Endothelial cell (in vitro differentiated cells): ENCODE results near the gene NMNAT3. TPM values are rescaled to one million over a fixed set of nuclear protein-coding genes. Genes with fewer than 3 reads are reported as not detected.

Experiments used
- DNase-seq: peaks from one replicate; pipeline ENCODE4 v3.0.0; 2021; ENCODE audit warnings: low spot score
- H3K27ac Mint-ChIP-seq: one replicate; pipeline ENCODE4 v1.8.0; 2021; ENCODE audit warnings: mixed read lengths, inconsistent platforms; ENCODE audit not compliant: unreplicated experiment
- H3K27me3 Mint-ChIP-seq: one replicate; pipeline ENCODE4 v1.8.0; 2021; ENCODE audit warnings: mild to moderate bottlenecking, moderate library complexity, mixed read lengths, inconsistent platforms; ENCODE audit not compliant: unreplicated experiment
- H3K36me3 Mint-ChIP-seq: one replicate; pipeline ENCODE4 v1.8.0; 2021; ENCODE audit warnings: mild to moderate bottlenecking, low read depth, mixed read lengths, inconsistent platforms; ENCODE audit not compliant: unreplicated experiment
- H3K4me1 Mint-ChIP-seq: one replicate; pipeline ENCODE4 v1.8.0; 2021; ENCODE audit warnings: mild to moderate bottlenecking, mixed read lengths, inconsistent platforms; ENCODE audit not compliant: unreplicated experiment
- H3K4me3 Mint-ChIP-seq: one replicate; pipeline ENCODE4 v1.8.0; 2021; ENCODE audit warnings: mild to moderate bottlenecking, mixed read lengths, inconsistent platforms; ENCODE audit not compliant: unreplicated experiment
- H3K9me3 Mint-ChIP-seq: one replicate; pipeline ENCODE4 v1.8.0; 2021; ENCODE audit warnings: mixed read lengths, inconsistent platforms; ENCODE audit not compliant: unreplicated experiment
- total RNA-seq: library from RNA; stranded (reverse); fragmentation: NEBNext Ultra II Directional; extraction: Animal tissue kit (Norgen Biotek cat#: 25700); gene quantifications from one replicate; pipeline ENCODE4 v1.2.1, GENCODE V29; 2021; ENCODE audit not compliant: unreplicated experiment
- TF ChIP-seq, protein P1 (sequence below): fragments of 200-600 bp; sonication (generic); IDR thresholded peaks from one replicate; pipeline ENCODE4 v1.5.0; 2021; ENCODE audit warnings: antibody characterized with exemption; ENCODE audit not compliant: unreplicated experiment

The NMNAT3 gene
- total RNA-seq, 1 donor from 2014 or later = 0.62 TPM

DNA sequence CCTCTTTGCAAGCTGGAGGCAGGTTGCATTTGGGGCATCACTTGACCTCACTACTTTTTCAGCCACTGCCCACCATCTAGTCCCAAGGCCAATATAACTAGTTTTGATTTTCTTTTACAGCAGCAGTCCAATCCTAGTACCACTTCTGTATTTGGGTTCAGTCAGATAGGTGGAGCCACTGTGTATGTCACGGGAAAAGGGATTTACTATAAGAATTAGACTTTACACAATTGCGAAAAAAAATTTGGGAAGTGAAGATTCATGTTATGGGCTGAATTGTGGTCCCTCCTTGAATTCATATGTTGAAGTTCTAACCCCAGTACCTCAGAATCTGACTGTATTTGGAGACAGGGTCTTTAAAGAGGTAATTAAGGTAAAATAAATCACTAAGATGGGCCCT, 37.4 kb upstream of the NMNAT3 start:
- H3K27ac Mint-ChIP-seq = no peak overlapping the region
- H3K27me3 Mint-ChIP-seq = peaks cover 1% of the 10 kb centered on the region
- no peaks in the 10 kb centered on the region for H3K36me3 Mint-ChIP-seq
- no peak overlapping the region for H3K4me3 Mint-ChIP-seq
- no peaks in the 10 kb centered on the region for H3K9me3 Mint-ChIP-seq
- no peak for DNase-seq
- H3K4me1 Mint-ChIP-seq = no peaks in the 10 kb centered on the region
- TF ChIP-seq, protein P1, sequence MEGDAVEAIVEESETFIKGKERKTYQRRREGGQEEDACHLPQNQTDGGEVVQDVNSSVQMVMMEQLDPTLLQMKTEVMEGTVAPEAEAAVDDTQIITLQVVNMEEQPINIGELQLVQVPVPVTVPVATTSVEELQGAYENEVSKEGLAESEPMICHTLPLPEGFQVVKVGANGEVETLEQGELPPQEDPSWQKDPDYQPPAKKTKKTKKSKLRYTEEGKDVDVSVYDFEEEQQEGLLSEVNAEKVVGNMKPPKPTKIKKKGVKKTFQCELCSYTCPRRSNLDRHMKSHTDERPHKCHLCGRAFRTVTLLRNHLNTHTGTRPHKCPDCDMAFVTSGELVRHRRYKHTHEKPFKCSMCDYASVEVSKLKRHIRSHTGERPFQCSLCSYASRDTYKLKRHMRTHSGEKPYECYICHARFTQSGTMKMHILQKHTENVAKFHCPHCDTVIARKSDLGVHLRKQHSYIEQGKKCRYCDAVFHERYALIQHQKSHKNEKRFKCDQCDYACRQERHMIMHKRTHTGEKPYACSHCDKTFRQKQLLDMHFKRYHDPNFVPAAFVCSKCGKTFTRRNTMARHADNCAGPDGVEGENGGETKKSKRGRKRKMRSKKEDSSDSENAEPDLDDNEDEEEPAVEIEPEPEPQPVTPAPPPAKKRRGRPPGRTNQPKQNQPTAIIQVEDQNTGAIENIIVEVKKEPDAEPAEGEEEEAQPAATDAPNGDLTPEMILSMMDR = no peak

DNA sequence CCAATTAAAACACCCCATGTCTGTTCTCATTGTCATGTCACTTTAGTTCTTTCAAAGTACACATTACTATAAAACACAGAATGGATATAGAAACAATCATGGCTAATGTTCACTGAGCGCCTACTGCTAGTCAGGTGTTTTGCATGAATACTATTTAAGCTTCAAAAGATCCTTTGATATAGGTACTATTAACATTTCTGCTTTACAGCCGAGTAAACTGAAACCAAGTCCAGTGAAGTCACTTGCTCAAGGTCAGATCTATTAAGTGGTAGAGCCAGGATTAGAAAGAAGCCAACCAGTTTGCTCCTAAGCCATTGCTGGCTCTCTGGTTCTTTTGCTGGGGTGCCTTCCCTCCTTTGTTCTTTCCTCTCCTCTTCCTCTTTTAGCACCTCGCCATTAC, 32.4 kb upstream of the NMNAT3 start:
- H3K36me3 Mint-ChIP-seq = no peaks in the 10 kb centered on the region
- no peaks in the 10 kb centered on the region for H3K9me3 Mint-ChIP-seq

DNA sequence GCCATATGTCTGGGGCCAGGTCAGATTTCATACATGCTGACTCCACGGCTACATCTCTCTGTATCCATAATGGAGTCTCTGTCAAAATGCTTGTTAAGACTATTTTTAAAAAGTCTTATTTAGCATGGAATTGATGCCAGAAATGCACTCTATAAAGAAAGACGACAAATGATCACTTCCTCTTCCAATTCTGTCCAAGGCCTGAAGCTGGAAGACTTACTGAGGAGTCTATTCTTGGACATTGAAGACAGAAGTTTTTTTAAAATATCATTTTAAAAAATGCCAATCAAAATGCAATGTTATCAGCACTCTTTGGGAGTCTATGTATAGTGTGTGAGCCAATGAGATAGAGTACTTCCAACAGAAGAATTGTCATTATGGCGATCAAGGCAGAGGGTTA, 27.9 kb upstream of the NMNAT3 start:
- Mint-ChIP-seq H3K36me3 (no peaks in the 10 kb centered on the region), H3K27ac (no peak overlapping the region), H3K9me3 (no peaks in the 10 kb centered on the region), H3K4me1 (no peaks in the 10 kb centered on the region), H3K27me3 (peaks cover 2% of the 10 kb centered on the region), H3K4me3 (no peak overlapping the region)
- no peak for DNase-seq
- TF ChIP-seq, protein P1 = no peak

More for the DNA sequence above, 32.4 kb upstream of the NMNAT3 start:
- no peaks in the 10 kb centered on the region for H3K4me1 Mint-ChIP-seq
- no peak overlapping the region for H3K27ac Mint-ChIP-seq
- no peak for DNase-seq
- TF ChIP-seq, protein P1 = no peak
- no peak overlapping the region for H3K4me3 Mint-ChIP-seq
- peaks cover 3% of the 10 kb centered on the region for H3K27me3 Mint-ChIP-seq

DNA sequence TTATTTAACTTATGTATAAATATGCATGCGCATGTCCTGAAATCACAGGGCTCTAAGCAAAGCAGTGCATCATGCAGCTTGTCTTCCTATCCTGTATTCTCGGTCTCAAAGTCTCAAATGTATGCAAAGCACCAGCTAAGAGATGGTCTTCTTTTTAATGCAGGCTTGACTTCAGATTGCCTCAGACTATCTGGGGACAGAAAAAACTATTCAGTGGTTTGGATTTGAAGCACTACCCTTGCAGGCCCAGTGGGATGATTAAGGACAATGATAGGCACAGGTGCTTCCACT, 18.5 kb upstream of the NMNAT3 start:
- Mint-ChIP-seq H3K4me3 (no peak overlapping the region), H3K36me3 (no peaks in the 10 kb centered on the region), H3K9me3 (no peaks in the 10 kb centered on the region), H3K27ac (no peak overlapping the region), H3K4me1 (no peaks in the 10 kb centered on the region), H3K27me3 (no peaks in the 10 kb centered on the region)
- TF ChIP-seq, protein P1 = no peak
- DNase-seq = no peak

DNA sequence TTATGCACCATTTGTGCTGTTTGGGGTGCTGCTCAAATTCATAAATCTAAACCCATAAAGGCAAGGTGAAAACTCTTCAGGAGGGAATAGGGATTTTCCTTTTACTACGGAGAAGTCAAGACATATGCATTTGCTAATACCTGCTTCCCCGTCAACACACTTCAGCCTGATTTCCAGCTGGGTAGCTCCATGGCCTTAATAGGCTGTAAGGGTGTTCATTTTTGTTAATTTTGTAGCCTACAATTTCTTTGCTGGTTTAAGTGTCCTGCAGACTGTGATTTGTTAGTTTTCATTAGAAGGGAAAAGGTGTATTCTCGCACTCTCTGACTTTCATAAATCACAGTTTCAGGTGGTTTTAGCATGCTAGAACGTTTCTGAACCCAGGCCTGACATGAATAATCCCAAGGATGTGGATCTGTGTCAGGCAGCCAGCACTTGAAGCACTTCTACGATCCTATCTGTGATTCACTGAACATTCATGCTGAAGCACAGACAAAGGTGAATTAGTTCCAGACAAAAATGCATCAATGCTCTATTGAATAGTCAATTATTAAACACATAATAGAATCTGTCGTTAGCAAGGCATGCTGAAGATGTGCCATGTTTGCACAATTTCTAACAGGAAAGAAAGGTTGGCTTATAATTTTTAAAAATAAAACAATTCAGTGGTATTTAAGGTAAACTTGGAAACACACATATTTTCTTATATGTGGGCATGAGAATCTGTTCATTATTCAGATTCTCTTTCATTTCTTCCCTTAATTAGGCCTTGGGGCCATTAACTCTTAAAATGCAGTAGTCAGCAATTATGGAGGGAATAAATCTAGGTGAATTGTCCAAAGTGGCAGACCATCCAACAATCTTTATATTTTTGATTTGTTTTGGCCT, 17.9 kb upstream of the NMNAT3 start:
- TF ChIP-seq, protein P1 = no peak
- Mint-ChIP-seq H3K9me3 (no peaks in the 10 kb centered on the region), H3K27ac (no peak overlapping the region), H3K4me1 (no peaks in the 10 kb centered on the region), H3K4me3 (no peak overlapping the region), H3K36me3 (no peaks in the 10 kb centered on the region), H3K27me3 (no peaks in the 10 kb centered on the region)
- DNase-seq = no peak
